Mesendoderm (in vitro differentiated cells): ENCODE measurements around the gene GRAMD1A.
A peak's percentile ranks its signal among the peaks of the same experiment; 100 is the strongest.

ENCODE experiments used
- DNase-seq: peaks from one replicate; pipeline ENCODE4 v3.0.0; 2013
- H2AK5ac ChIP-seq: 2 replicates; pipeline ENCODE4 v1.6.1; 2013; ENCODE audit warnings: low read length, inconsistent platforms
- H2BK120ac ChIP-seq: 2 replicates; pipeline ENCODE4 v1.6.1; 2013; ENCODE audit warnings: low read depth, mild to moderate bottlenecking, low read length, moderate library complexity, mixed read lengths
- H2BK15ac ChIP-seq: replicated peaks from 2 replicates; pipeline ENCODE4 v1.6.1; 2013; ENCODE audit warnings: low read depth, mild to moderate bottlenecking, moderate library complexity
- H2BK5ac ChIP-seq: 2 replicates; pipeline ENCODE4 v1.6.1; 2013; ENCODE audit warnings: low read length, inconsistent platforms
- H3K18ac ChIP-seq: 2 replicates; pipeline ENCODE4 v1.6.1; 2013; ENCODE audit warnings: mild to moderate bottlenecking, low read length, mixed read lengths
- H3K23ac ChIP-seq: one replicate; pipeline ENCODE4 v1.6.1; 2013; ENCODE audit warnings: low read length
- H3K27ac ChIP-seq: 2 replicates; pipeline ENCODE4 v1.5.1; 2013; ENCODE audit warnings: low read depth, mild to moderate bottlenecking, inconsistent platforms, low read length, moderate library complexity
- H3K27me3 ChIP-seq: 2 replicates; pipeline ENCODE4 v1.6.1; 2013; ENCODE audit warnings: low read length, control low read depth, mild to moderate bottlenecking, inconsistent platforms; ENCODE audit not compliant: insufficient read depth, poor library complexity
- H3K36me3 ChIP-seq: 2 replicates; pipeline ENCODE4 v1.6.1; 2013; ENCODE audit warnings: low read length, inconsistent platforms; ENCODE audit not compliant: control insufficient read depth, insufficient read depth
- H3K4ac ChIP-seq: one replicate; pipeline ENCODE4 v1.6.1; 2013; ENCODE audit warnings: low read depth, mild to moderate bottlenecking, low read length, moderate library complexity
- H3K4me1 ChIP-seq: 2 replicates; pipeline ENCODE4 v1.6.1; 2013; ENCODE audit warnings: low read depth, low read length, inconsistent platforms; ENCODE audit not compliant: control insufficient read depth
- H3K4me2 ChIP-seq: 2 replicates; pipeline ENCODE4 v1.6.1; 2013; ENCODE audit warnings: low read length
- H3K4me3 ChIP-seq: 2 replicates; pipeline ENCODE4 v1.5.1; 2013; ENCODE audit warnings: mild to moderate bottlenecking, low read length
- H3K56ac ChIP-seq: one replicate; pipeline ENCODE4 v1.6.1; 2013; ENCODE audit warnings: low read length
- H3K79me1 ChIP-seq: 2 replicates; pipeline ENCODE4 v1.6.1; 2013; ENCODE audit warnings: low read length, inconsistent platforms
- H3K79me2 ChIP-seq: 2 replicates; pipeline ENCODE4 v1.6.1; 2013; ENCODE audit warnings: mild to moderate bottlenecking, low read length; ENCODE audit not compliant: control insufficient read depth, insufficient read depth
- H3K9ac ChIP-seq: 2 replicates; pipeline ENCODE4 v1.6.1; 2013; ENCODE audit warnings: low read length, inconsistent platforms
- H4K5ac ChIP-seq: one replicate; pipeline ENCODE4 v1.6.1; 2013; ENCODE audit warnings: low read length
- H4K8ac ChIP-seq: one replicate; pipeline ENCODE4 v1.6.1; 2013; ENCODE audit warnings: low read depth, mild to moderate bottlenecking, control low read depth, low read length, moderate library complexity
- WGBS: extraction: QIAGEN DNeasy Blood & Tissue Kit; methylation state at CpG from one replicate; pipeline ENCODE4 v1.1.7; 2013; ENCODE audit warnings: low lambda C conversion rate, missing lambda C conversion rate; ENCODE audit not compliant: insufficient coverage; ENCODE audit errors: extremely low coverage; 5-methylcytosine and 5-hydroxymethylcytosine counted together

Gene GRAMD1A

GRCh38 chr19:35051796-35052195, 51.7 kb downstream of the GRAMD1A start:
- Histone ChIP-seq H2AK5ac (no peak overlapping the region), H3K4me1 (no peaks in the 10 kb centered on the region), H3K4me3 (no peak overlapping the region), H3K79me2 (no peaks in the 10 kb centered on the region), H3K9ac (no peak overlapping the region), H3K56ac (no peak overlapping the region), H3K4ac (no peak overlapping the region), H2BK15ac (no peak overlapping the region), H3K18ac (no peak overlapping the region), H3K79me1 (no peaks in the 10 kb centered on the region), H3K27ac (no peak overlapping the region), H4K5ac (no peak overlapping the region), H3K4me2 (no peak overlapping the region), H3K36me3 (no peaks in the 10 kb centered on the region), H3K23ac (no peak overlapping the region), H2BK5ac (no peak overlapping the region), H3K27me3 (no peaks in the 10 kb centered on the region), H2BK120ac (no peak overlapping the region), H4K8ac (no peak overlapping the region)
- no CpG with 5 or more reads among the region's 5 CpGs for WGBS
- DNase-seq: no peak

GRCh38 chr19:35052599-35053190, 52.6 kb downstream of the GRAMD1A start:
- H3K18ac ChIP-seq: no peak overlapping the region
- H3K56ac ChIP-seq: no peak overlapping the region
- H3K4ac ChIP-seq: no peak overlapping the region
- no peak for DNase-seq
- no peak overlapping the region for H2BK5ac ChIP-seq
- no peaks in the 10 kb centered on the region for H3K4me1 ChIP-seq
- no peak overlapping the region for H4K8ac ChIP-seq
- peak overlapping the region; percentile 20 for H3K27ac ChIP-seq
- H3K79me2 ChIP-seq: no peaks in the 10 kb centered on the region
- no peak overlapping the region for H2BK15ac ChIP-seq
- no CpG with 5 or more reads among the region's 8 CpGs for WGBS
- no peaks in the 10 kb centered on the region for H3K27me3 ChIP-seq
- no peak overlapping the region for H2AK5ac ChIP-seq
- H3K9ac ChIP-seq: no peak overlapping the region
- H3K4me3 ChIP-seq: no peak overlapping the region
- no peak overlapping the region for H3K4me2 ChIP-seq
- no peaks in the 10 kb centered on the region for H3K79me1 ChIP-seq
- H3K36me3 ChIP-seq: no peaks in the 10 kb centered on the region
- no peak overlapping the region for H3K23ac ChIP-seq
- no peak overlapping the region for H4K5ac ChIP-seq
- H2BK120ac ChIP-seq: no peak overlapping the region

GRCh38 chr19:35053667-35054293, 53.7 kb downstream of the GRAMD1A start:
- no peak overlapping the region for H2BK5ac ChIP-seq
- no peak overlapping the region for H3K4ac ChIP-seq
- H3K27me3 ChIP-seq: no peaks in the 10 kb centered on the region
- H3K36me3 ChIP-seq: no peaks in the 10 kb centered on the region
- H2AK5ac ChIP-seq: no peak overlapping the region
- DNase-seq: no peak
- no peak overlapping the region for H3K56ac ChIP-seq
- no peak overlapping the region for H3K4me3 ChIP-seq
- no peak overlapping the region for H3K23ac ChIP-seq
- H2BK15ac ChIP-seq: no peak overlapping the region
- H3K79me2 ChIP-seq: no peaks in the 10 kb centered on the region
- no peak overlapping the region for H3K27ac ChIP-seq
- H3K18ac ChIP-seq: no peak overlapping the region
- no peak overlapping the region for H4K5ac ChIP-seq
- no peak overlapping the region for H3K9ac ChIP-seq
- no peak overlapping the region for H3K4me2 ChIP-seq
- WGBS: no CpG with 5 or more reads among the region's 9 CpGs
- H4K8ac ChIP-seq: no peak overlapping the region
- no peak overlapping the region for H2BK120ac ChIP-seq
- H3K4me1 ChIP-seq: no peaks in the 10 kb centered on the region
- H3K79me1 ChIP-seq: no peaks in the 10 kb centered on the region

- H3K4ac ChIP-seq: no peak overlapping the region
- no peaks in the 10 kb centered on the region for H3K27me3 ChIP-seq
- no peaks in the 10 kb centered on the region for H3K79me1 ChIP-seq
- no peak overlapping the region for H3K56ac ChIP-seq
- DNase-seq: no peak
- H3K4me3 ChIP-seq: no peak overlapping the region
- H4K8ac ChIP-seq: no peak overlapping the region
- no peak overlapping the region for H3K9ac ChIP-seq
- H2BK5ac ChIP-seq: no peak overlapping the region
- H3K18ac ChIP-seq: no peak overlapping the region
- no peak overlapping the region for H2BK15ac ChIP-seq
- H3K4me1 ChIP-seq: no peaks in the 10 kb centered on the region
- no peak overlapping the region for H3K27ac ChIP-seq
- no CpG with 5 or more reads among the region's 9 CpGs for WGBS
- H3K36me3 ChIP-seq: no peaks in the 10 kb centered on the region
- H2AK5ac ChIP-seq: no peak overlapping the region
- H2BK120ac ChIP-seq: no peak overlapping the region
- no peak overlapping the region for H4K5ac ChIP-seq
- no peak overlapping the region for H3K4me2 ChIP-seq
- H3K79me2 ChIP-seq: no peaks in the 10 kb centered on the region
- no peak overlapping the region for H3K23ac ChIP-seq
These were observed 54.5 kb downstream of the GRAMD1A start for GRCh38 chr19:35054626-35055025.

GRCh38 chr19:35055715-35056179, 55.6 kb downstream of the GRAMD1A start:
- Histone ChIP-seq H2BK120ac (no peak overlapping the region), H3K9ac (no peak overlapping the region), H3K4me3 (no peak overlapping the region), H3K4ac (no peak overlapping the region), H4K8ac (no peak overlapping the region), H3K36me3 (no peaks in the 10 kb centered on the region), H3K18ac (peak overlapping the region; percentile 19), H3K4me2 (no peak overlapping the region), H2BK15ac (no peak overlapping the region), H3K79me1 (no peaks in the 10 kb centered on the region), H3K27me3 (no peaks in the 10 kb centered on the region), H3K56ac (peak overlapping the region; percentile 67), H4K5ac (no peak overlapping the region), H3K27ac (no peak overlapping the region), H3K23ac (no peak overlapping the region), H2BK5ac (no peak overlapping the region), H3K79me2 (no peaks in the 10 kb centered on the region), H3K4me1 (no peaks in the 10 kb centered on the region), H2AK5ac (no peak overlapping the region)
- WGBS: no CpG with 5 or more reads among the region's 3 CpGs
- peak; percentile 93 for DNase-seq
